Hematopoietic multipotent progenitor cell treated with erythropoietin and hydrocortisone succinate and interleukin-3 and kit ligand, for 8 days (in vitro differentiated cells): ENCODE data around the gene SIM1.

Experiments
- DNase-seq: peaks from one replicate; pipeline ENCODE4 v3.0.0-alpha.2; 2015

Gene SIM1

DNA sequence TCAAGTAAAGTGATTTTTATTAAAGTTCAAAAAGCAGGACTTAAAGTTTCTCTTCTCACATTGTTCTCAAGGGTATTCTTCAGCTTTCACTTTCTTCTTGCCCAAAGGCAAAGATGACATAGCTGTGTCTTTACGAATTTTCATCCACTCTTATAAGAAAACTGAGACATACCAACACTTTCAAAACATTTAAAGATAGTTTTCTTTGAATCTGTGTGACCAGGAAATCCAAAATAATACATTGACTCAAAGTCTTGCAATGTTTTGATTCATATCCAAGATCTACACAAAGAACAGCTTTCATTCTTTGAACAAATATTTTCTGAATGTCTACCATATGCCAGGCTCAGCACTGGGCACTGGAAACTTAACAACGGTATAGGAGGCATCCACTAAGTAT, 117.9 kb downstream of the SIM1 start:
- DNase-seq, result no peak

DNA sequence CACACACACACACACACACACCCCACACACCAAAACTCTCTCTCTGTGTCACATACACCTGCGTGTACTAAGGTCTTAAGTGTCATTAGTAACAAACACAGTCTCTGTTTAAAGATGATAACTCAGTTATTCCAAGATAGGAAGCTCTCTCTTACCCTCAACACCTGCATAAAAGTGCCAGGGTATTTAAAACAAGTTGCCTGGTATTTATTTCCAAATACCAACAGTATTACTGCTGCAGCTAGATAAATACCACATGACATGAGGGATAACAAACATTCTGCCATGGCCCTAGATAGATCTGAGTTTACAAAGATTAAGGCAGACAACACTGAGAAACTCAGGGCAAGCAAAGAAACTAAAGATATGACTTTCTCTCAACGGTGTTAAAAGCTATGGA, 118.5 kb downstream of the SIM1 start:
- DNase-seq, result no peak

DNA sequence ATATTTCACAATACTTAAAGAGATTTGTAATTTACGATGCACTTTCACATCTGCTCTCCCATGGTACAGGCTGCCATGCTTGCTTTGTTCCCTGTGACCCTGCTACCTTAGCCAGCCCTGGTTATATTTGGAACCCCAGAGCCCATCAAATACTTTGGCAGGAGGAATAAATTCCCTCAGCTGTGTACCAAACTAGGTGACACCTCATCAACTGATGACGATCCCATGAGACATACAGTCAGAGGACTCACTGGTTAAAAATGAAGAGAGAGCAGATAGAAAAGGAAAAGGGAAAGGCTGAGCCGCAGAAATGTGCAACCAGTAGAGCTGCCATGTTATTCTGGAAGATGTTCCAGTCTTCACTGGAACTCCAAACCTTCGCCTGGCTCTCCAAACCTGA, 120.0 kb downstream of the SIM1 start:
- no peak for DNase-seq

- no peak for DNase-seq
Observed at GRCh38 chr6:100344321-100344720, 120.4 kb downstream of the SIM1 start.

- no peak for DNase-seq
Observed at GRCh38 chr6:100343316-100344077, 121.2 kb downstream of the SIM1 start.

DNA sequence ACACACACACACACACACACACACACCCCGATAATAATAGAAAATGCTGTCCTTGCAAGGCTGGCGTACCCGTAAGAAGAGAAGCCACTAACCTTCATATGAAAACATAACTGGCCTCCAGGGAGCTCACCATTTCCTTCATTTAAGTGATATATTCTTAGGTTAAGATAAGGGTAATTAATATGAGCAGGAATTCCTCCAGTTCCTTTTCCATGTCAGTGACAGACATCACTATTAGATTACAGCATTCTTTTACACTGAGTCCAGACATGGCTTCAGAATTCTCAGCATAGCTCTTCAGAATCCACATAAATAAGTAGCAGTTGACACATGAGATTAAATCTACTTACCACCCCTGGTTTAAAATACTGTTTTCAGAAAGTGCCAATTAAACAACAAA, 121.9 kb downstream of the SIM1 start:
- DNase-seq, result no peak

DNA sequence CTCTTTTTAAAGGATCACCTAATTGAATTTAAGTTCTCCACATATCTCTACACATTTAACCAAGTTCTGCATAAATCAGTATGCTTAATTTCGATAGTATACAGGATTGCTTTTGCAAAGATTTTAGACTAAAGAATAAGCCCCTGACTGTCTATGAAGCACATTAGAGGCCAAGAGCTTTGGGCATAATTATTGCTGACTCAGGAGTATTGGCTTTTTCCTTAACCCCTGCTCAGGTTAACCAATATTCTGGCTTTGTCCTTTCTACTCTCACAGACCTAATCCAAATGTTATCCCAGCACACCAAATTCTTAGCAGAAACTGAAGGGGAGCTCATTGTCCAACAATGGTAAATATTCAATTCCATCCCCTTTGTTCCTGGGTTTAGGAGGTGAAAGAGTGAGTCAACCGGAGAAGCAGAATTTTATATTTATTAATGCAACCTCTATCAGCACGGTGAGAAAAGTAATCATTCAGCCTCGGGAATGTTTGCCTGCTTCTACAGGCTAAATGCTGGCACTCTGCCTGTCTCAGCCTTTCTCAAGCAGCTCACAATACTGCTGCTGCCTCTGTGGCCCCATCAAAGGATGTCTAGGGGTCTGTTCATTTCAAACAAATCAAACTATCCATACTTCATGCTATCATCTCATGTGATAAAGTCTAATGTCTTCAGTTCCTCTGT, 125.0 kb downstream of the SIM1 start:
- DNase-seq, result no peak

- DNase-seq, result no peak
Observed at GRCh38 chr6:100338090-100338489, 126.6 kb downstream of the SIM1 start.

GRCh38 chr6:100336876-100337275, 127.8 kb downstream of the SIM1 start:
- DNase-seq, result no peak

DNA sequence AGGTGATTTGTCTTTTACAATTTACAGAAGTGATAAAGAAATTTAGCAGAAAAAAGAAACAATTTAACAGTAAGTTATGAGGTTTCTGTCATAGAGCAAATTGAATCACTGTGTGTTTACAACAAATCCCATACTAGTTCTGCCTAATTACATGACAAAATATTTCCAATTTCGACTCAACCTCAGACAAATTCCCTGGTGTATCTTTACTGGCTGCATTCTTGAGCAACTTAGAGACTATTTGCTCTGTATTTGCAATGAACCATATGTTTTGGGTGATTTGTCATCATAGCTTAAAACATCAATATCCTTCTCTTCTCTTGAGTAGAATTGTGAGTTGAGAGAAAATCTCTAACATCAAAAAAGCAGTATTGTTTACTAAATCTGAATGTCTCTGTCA, 128.7 kb downstream of the SIM1 start:
- DNase-seq, result no peak
